ENCODE results near the gene NR6A1. TPM values are rescaled to one million over a fixed set of nuclear protein-coding genes. Genes with fewer than 3 reads are reported as not detected.

NR6A1 gene
- total RNA-seq, 1 donor from 2014 or later = 0.56 TPM

DNA sequence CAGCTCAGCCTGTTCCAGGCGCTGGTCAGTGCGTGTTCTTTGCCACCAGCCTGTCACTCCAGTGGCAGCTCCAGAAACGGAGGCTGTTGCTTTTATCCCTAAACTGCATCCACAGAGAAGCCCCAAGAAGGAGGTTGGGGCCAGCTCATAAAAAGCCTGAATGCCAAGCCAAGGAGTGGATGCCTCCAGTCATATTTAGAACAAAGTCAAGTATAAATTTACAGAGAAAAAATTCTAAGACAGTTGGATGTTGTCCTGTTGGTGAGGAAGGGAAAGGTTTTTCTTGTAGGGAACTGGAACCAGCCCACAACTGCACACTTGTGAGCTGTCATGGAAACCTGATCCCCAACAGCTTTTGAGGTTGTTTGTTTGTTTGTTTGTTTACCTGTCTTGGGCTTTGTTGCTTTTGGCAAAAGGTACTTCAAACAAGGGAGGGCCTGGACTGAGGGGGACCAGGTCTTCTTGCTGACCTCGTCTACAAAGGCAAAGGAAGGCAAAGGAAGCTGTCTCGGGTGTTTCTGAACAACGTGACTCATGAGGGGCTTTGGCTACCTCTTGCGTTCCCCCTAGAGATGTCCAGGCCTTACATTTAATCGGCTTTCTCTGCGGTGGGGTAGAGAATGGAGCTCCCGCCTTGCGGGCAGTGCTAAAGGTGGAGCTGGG lies 42.5 kb upstream of the NR6A1 start:
- H3K9me3 Mint-ChIP-seq (ENCODE audit: unreplicated experiment) = no peaks in the 10 kb centered on the region
- H3K36me3 Mint-ChIP-seq (ENCODE audit: unreplicated experiment) = peaks cover 7% of the 10 kb centered on the region
- DNase-seq (ENCODE audit: extremely low spot score, unreplicated experiment) = no peak
- peak overlapping the region; percentile 92 for H3K27ac Mint-ChIP-seq (ENCODE audit: unreplicated experiment)
- peaks cover 47% of the 10 kb centered on the region for H3K4me1 Mint-ChIP-seq (ENCODE audit: unreplicated experiment)
- H3K27me3 Mint-ChIP-seq (ENCODE audit: unreplicated experiment) = no peaks in the 10 kb centered on the region
- no peak overlapping the region for H3K4me3 Mint-ChIP-seq (ENCODE audit: unreplicated experiment)
- TF ChIP-seq, protein P1, sequence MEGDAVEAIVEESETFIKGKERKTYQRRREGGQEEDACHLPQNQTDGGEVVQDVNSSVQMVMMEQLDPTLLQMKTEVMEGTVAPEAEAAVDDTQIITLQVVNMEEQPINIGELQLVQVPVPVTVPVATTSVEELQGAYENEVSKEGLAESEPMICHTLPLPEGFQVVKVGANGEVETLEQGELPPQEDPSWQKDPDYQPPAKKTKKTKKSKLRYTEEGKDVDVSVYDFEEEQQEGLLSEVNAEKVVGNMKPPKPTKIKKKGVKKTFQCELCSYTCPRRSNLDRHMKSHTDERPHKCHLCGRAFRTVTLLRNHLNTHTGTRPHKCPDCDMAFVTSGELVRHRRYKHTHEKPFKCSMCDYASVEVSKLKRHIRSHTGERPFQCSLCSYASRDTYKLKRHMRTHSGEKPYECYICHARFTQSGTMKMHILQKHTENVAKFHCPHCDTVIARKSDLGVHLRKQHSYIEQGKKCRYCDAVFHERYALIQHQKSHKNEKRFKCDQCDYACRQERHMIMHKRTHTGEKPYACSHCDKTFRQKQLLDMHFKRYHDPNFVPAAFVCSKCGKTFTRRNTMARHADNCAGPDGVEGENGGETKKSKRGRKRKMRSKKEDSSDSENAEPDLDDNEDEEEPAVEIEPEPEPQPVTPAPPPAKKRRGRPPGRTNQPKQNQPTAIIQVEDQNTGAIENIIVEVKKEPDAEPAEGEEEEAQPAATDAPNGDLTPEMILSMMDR (IDR thresholded peaks at IDR 0.05) = no peak

- Mint-ChIP-seq H3K4me1 (ENCODE audit: unreplicated experiment) (peaks cover 41% of the 10 kb centered on the region), H3K27me3 (ENCODE audit: unreplicated experiment) (no peaks in the 10 kb centered on the region), H3K36me3 (ENCODE audit: unreplicated experiment) (peaks cover 10% of the 10 kb centered on the region), H3K27ac (ENCODE audit: unreplicated experiment) (peak overlapping the region; percentile 92), H3K9me3 (ENCODE audit: unreplicated experiment) (no peaks in the 10 kb centered on the region), H3K4me3 (ENCODE audit: unreplicated experiment) (peak overlapping the region; percentile 38)
- no peak for DNase-seq (ENCODE audit: extremely low spot score, unreplicated experiment)
- TF ChIP-seq, protein P1 (IDR thresholded peaks at IDR 0.05) = no peak
Observed at GRCh38 chr9:124813041-124813440, 41.9 kb upstream of the NR6A1 start.

- H3K9me3 Mint-ChIP-seq (ENCODE audit: unreplicated experiment) = no peaks in the 10 kb centered on the region
- H3K36me3 Mint-ChIP-seq (ENCODE audit: unreplicated experiment) = peaks cover 10% of the 10 kb centered on the region
- TF ChIP-seq, protein P1 (IDR thresholded peaks at IDR 0.05) = no peak
- peak overlapping the region; percentile 92 for H3K27ac Mint-ChIP-seq (ENCODE audit: unreplicated experiment)
- DNase-seq (ENCODE audit: extremely low spot score, unreplicated experiment) = peak; percentile 95
- peaks cover 40% of the 10 kb centered on the region for H3K4me1 Mint-ChIP-seq (ENCODE audit: unreplicated experiment)
- peak overlapping the region; percentile 38 for H3K4me3 Mint-ChIP-seq (ENCODE audit: unreplicated experiment)
- H3K27me3 Mint-ChIP-seq (ENCODE audit: unreplicated experiment) = no peaks in the 10 kb centered on the region
Observed at GRCh38 chr9:124812441-124812876, 41.3 kb upstream of the NR6A1 start.

DNA sequence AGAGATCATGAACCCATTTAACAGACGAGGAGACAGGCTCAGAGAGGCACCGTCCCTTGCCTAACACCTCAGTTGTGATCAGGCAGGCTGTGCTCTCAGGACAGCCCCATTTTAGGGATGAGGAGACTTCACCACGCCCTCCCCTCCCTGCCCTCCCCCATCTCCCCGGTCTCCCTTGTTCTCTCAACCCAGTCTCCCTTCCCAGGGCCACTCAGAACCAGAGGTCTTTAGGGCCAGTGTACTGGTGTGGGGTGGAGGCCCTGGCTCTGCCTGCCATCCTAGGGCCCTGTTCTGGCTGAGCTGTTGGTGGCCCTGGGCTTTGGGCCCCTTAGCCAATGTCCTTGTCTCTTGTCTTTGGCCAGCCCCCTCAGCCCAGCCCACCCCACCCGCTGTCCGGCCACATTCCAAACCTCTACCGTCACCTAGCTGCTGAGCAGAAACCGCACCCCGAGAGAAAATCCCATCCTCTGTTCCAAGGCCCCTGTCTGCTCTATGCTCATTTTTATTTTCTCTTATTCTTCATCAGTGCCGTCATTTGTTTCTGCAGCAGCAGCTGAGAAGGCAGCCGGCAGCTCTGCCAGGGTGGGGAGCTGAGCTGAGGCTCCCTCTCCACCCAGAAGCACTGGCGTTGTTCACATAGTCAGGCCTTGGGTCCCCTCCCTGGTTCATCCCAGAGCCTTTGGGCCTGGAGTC lies 39.7 kb upstream of the NR6A1 start:
- H3K27me3 Mint-ChIP-seq (ENCODE audit: unreplicated experiment) = no peaks in the 10 kb centered on the region
- H3K27ac Mint-ChIP-seq (ENCODE audit: unreplicated experiment) = peak overlapping the region; percentile 92
- H3K36me3 Mint-ChIP-seq (ENCODE audit: unreplicated experiment) = peaks cover 12% of the 10 kb centered on the region
- TF ChIP-seq, protein P1 (IDR thresholded peaks at IDR 0.05) = peak; percentile 21
- H3K9me3 Mint-ChIP-seq (ENCODE audit: unreplicated experiment) = no peaks in the 10 kb centered on the region
- DNase-seq (ENCODE audit: extremely low spot score, unreplicated experiment) = no peak
- H3K4me3 Mint-ChIP-seq (ENCODE audit: unreplicated experiment) = no peak overlapping the region
- H3K4me1 Mint-ChIP-seq (ENCODE audit: unreplicated experiment) = peaks cover 40% of the 10 kb centered on the region

- no peak for DNase-seq (ENCODE audit: extremely low spot score, unreplicated experiment)
- H3K9me3 Mint-ChIP-seq (ENCODE audit: unreplicated experiment) = no peaks in the 10 kb centered on the region
- H3K4me3 Mint-ChIP-seq (ENCODE audit: unreplicated experiment) = no peak overlapping the region
- H3K27ac Mint-ChIP-seq (ENCODE audit: unreplicated experiment) = peak overlapping the region; percentile 92
- peaks cover 40% of the 10 kb centered on the region for H3K4me1 Mint-ChIP-seq (ENCODE audit: unreplicated experiment)
- H3K36me3 Mint-ChIP-seq (ENCODE audit: unreplicated experiment) = peaks cover 14% of the 10 kb centered on the region
- H3K27me3 Mint-ChIP-seq (ENCODE audit: unreplicated experiment) = no peaks in the 10 kb centered on the region
- TF ChIP-seq, protein P1 (IDR thresholded peaks at IDR 0.05) = no peak
Observed at GRCh38 chr9:124809741-124810500, 38.8 kb upstream of the NR6A1 start.
